ENCODE results near the gene KRTAP5-2. TPM values are rescaled to one million over a fixed set of nuclear protein-coding genes. Genes with fewer than 3 reads are reported as not detected.

The KRTAP5-2 gene
- total RNA-seq, 2 donors from 2014 or later, result not detected

- no peak for ATAC-seq (ENCODE audit: insufficient number of reproducible peaks, low FRiP score, low read depth)
- Histone ChIP-seq H3K27me3 (replicated peaks; ENCODE audit: insufficient read depth) (no peaks in the 10 kb centered on the region), H3K9me3 (no peaks in the 10 kb centered on the region), H3K27ac (no peak overlapping the region), H3K4me1 (ENCODE audit: control insufficient read depth in 1 of 2, low read depth in 2 of 2) (no peaks in the 10 kb centered on the region), H3K36me3 (no peaks in the 10 kb centered on the region), H3K4me3 (no peak overlapping the region)
- DNase-seq (ENCODE audit: low spot score), result no peak
- TF ChIP-seq CTCF (IDR thresholded peaks at IDR 0.05), result no peak
Observed at GRCh38 chr11:1642288-1643145, 44.4 kb upstream of the KRTAP5-2 start.

- no peak for TF ChIP-seq CTCF (IDR thresholded peaks at IDR 0.05)
- H3K9me3 ChIP-seq, result no peaks in the 10 kb centered on the region
- no peaks in the 10 kb centered on the region for H3K36me3 ChIP-seq
- H3K4me3 ChIP-seq, result no peak overlapping the region
- no peak overlapping the region for H3K27ac ChIP-seq
- no peaks in the 10 kb centered on the region for H3K4me1 ChIP-seq (ENCODE audit: control insufficient read depth in 1 of 2, low read depth in 2 of 2)
- H3K27me3 ChIP-seq (replicated peaks; ENCODE audit: insufficient read depth), result no peaks in the 10 kb centered on the region
- ATAC-seq (ENCODE audit: insufficient number of reproducible peaks, low FRiP score, low read depth) (no peak), DNase-seq (ENCODE audit: low spot score) (no peak)
Observed at GRCh38 chr11:1641096-1641495, 43.0 kb upstream of the KRTAP5-2 start.

- DNase-seq (ENCODE audit: low spot score), result no peak
Observed at GRCh38 chr11:1640076-1640946, 42.2 kb upstream of the KRTAP5-2 start.

GRCh38 chr11:1639666-1640065 lies 41.6 kb upstream of the KRTAP5-2 start:
- H3K27me3 ChIP-seq (replicated peaks; ENCODE audit: insufficient read depth), result no peaks in the 10 kb centered on the region
- no peak for ATAC-seq (ENCODE audit: insufficient number of reproducible peaks, low FRiP score, low read depth)
- H3K9me3 ChIP-seq, result no peaks in the 10 kb centered on the region
- no peak overlapping the region for H3K27ac ChIP-seq
- TF ChIP-seq CTCF (IDR thresholded peaks at IDR 0.05), result no peak
- no peak for DNase-seq (ENCODE audit: low spot score)
- no peaks in the 10 kb centered on the region for H3K4me1 ChIP-seq (ENCODE audit: control insufficient read depth in 1 of 2, low read depth in 2 of 2)
- H3K36me3 ChIP-seq, result no peaks in the 10 kb centered on the region
- no peak overlapping the region for H3K4me3 ChIP-seq

More at GRCh38 chr11:1640076-1640946, 42.2 kb upstream of the KRTAP5-2 start:
- peak; percentile 66 for TF ChIP-seq CTCF (IDR thresholded peaks at IDR 0.05)
- H3K4me1 ChIP-seq (ENCODE audit: control insufficient read depth in 1 of 2, low read depth in 2 of 2), result no peaks in the 10 kb centered on the region
- H3K4me3 ChIP-seq, result no peak overlapping the region
- no peaks in the 10 kb centered on the region for H3K27me3 ChIP-seq (replicated peaks; ENCODE audit: insufficient read depth)
- no peaks in the 10 kb centered on the region for H3K36me3 ChIP-seq
- ATAC-seq (ENCODE audit: insufficient number of reproducible peaks, low FRiP score, low read depth), result no peak
- H3K9me3 ChIP-seq, result no peaks in the 10 kb centered on the region
- H3K27ac ChIP-seq, result no peak overlapping the region

GRCh38 chr11:1639102-1639620 lies 41.1 kb upstream of the KRTAP5-2 start:
- DNase-seq (ENCODE audit: low spot score), result no peak
- H3K27ac ChIP-seq, result no peak overlapping the region
- no peaks in the 10 kb centered on the region for H3K36me3 ChIP-seq
- no peaks in the 10 kb centered on the region for H3K9me3 ChIP-seq
- no peak for ATAC-seq (ENCODE audit: insufficient number of reproducible peaks, low FRiP score, low read depth)
- H3K4me1 ChIP-seq (ENCODE audit: control insufficient read depth in 1 of 2, low read depth in 2 of 2), result no peaks in the 10 kb centered on the region
- H3K27me3 ChIP-seq (replicated peaks; ENCODE audit: insufficient read depth), result no peaks in the 10 kb centered on the region
- no peak for TF ChIP-seq CTCF (IDR thresholded peaks at IDR 0.05)
- H3K4me3 ChIP-seq, result no peak overlapping the region

All from thoracic aorta (tissue), 2 donors.